Nephron progenitor cell (in vitro differentiated cells): ENCODE data around the gene SEL1L3.

Source experiments
- DNase-seq: peaks from one replicate; pipeline ENCODE4 v3.0.0; 2021
- H3K27ac Mint-ChIP-seq: 2 replicates; pipeline ENCODE4 v1.8.0; 2021; ENCODE audit warnings: mild to moderate bottlenecking, moderate library complexity, mixed read lengths
- H3K27me3 Mint-ChIP-seq: 2 replicates; pipeline ENCODE4 v1.8.0; 2021; ENCODE audit warnings: mild to moderate bottlenecking, low read depth, mixed read lengths; ENCODE audit not compliant: poor library complexity
- H3K36me3 Mint-ChIP-seq: 2 replicates; pipeline ENCODE4 v1.8.0; 2021; ENCODE audit warnings: low read depth, mixed read lengths
- H3K4me1 Mint-ChIP-seq: 2 replicates; pipeline ENCODE4 v1.8.0; 2021; ENCODE audit warnings: mixed read lengths
- H3K4me3 Mint-ChIP-seq: 2 replicates; pipeline ENCODE4 v1.8.0; 2021; ENCODE audit warnings: mild to moderate bottlenecking, moderate library complexity, mixed read lengths
- H3K9me3 Mint-ChIP-seq: 2 replicates; pipeline ENCODE4 v1.8.0; 2021; ENCODE audit warnings: mild to moderate bottlenecking, moderate library complexity, mixed read lengths
- TF ChIP-seq, protein P1 (sequence below): fragments of 200-600 bp; sonication (generic); IDR thresholded peaks from 2 replicates; pipeline ENCODE4 v1.5.0; 2021; ENCODE audit warnings: antibody characterized with exemption

SEL1L3 gene

DNA sequence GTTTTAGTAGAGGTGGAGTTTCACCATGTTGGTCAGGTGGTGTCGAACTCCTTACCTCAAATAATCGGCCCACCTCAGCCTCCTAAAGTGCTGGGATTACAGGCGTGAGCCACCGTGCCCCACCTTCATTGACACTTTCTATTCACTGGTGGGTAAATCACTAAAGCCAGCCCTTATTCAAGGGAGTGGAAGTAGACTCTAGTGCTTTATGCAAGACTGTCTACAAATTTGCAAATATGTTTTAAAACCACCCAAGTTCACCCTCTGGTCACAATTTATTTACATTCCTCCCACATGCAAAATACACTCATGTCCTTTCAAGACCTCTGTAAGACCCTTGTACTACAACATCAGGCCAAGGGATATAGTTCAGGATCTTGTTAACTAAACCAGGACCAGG lies 162.1 kb downstream of the SEL1L3 start:
- no peaks in the 10 kb centered on the region for H3K36me3 Mint-ChIP-seq
- no peak for DNase-seq
- peaks cover 4% of the 10 kb centered on the region for H3K9me3 Mint-ChIP-seq
- TF ChIP-seq, protein P1, sequence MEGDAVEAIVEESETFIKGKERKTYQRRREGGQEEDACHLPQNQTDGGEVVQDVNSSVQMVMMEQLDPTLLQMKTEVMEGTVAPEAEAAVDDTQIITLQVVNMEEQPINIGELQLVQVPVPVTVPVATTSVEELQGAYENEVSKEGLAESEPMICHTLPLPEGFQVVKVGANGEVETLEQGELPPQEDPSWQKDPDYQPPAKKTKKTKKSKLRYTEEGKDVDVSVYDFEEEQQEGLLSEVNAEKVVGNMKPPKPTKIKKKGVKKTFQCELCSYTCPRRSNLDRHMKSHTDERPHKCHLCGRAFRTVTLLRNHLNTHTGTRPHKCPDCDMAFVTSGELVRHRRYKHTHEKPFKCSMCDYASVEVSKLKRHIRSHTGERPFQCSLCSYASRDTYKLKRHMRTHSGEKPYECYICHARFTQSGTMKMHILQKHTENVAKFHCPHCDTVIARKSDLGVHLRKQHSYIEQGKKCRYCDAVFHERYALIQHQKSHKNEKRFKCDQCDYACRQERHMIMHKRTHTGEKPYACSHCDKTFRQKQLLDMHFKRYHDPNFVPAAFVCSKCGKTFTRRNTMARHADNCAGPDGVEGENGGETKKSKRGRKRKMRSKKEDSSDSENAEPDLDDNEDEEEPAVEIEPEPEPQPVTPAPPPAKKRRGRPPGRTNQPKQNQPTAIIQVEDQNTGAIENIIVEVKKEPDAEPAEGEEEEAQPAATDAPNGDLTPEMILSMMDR, result no peak
- H3K4me3 Mint-ChIP-seq, result no peak overlapping the region
- no peak overlapping the region for H3K27ac Mint-ChIP-seq
- H3K4me1 Mint-ChIP-seq, result no peaks in the 10 kb centered on the region
- H3K27me3 Mint-ChIP-seq, result peaks cover 5% of the 10 kb centered on the region

- no peaks in the 10 kb centered on the region for H3K36me3 Mint-ChIP-seq
- H3K9me3 Mint-ChIP-seq, result peaks cover 7% of the 10 kb centered on the region
- H3K27me3 Mint-ChIP-seq, result peaks cover 5% of the 10 kb centered on the region
- no peaks in the 10 kb centered on the region for H3K4me1 Mint-ChIP-seq
- no peak for DNase-seq
- H3K4me3 Mint-ChIP-seq, result no peak overlapping the region
- TF ChIP-seq, protein P1, result no peak
- H3K27ac Mint-ChIP-seq, result peak overlapping the region; percentile 25
These were observed 165.3 kb downstream of the SEL1L3 start for GRCh38 chr4:25697516-25697915.
